Germinal center (tissue), 1 donor: ENCODE measurements around the gene WDPCP.
A peak's percentile ranks its signal among the peaks of the same experiment; 100 is the strongest.
"Not testable (repeated sequence)": the region's sequence is repeated elsewhere in the genome, so short reads cannot be mapped to it uniquely, and the experiment has no call there.

Source experiments
- DNase-seq: peaks from one replicate; pipeline ENCODE4 v3.0.0; 2012; ENCODE audit warnings: mixed read lengths, low spot score

WDPCP gene

GRCh38 chr2:63242747-63243146, 345.5 kb downstream of the WDPCP start:
- DNase-seq: no peak

- no peak for DNase-seq
Measured at GRCh38 chr2:63225964-63226686, 362.2 kb downstream of the WDPCP start.

GRCh38 chr2:63218800-63219526, 369.3 kb downstream of the WDPCP start:
- no peak for DNase-seq

GRCh38 chr2:63195310-63195709, 393.0 kb downstream of the WDPCP start:
- DNase-seq: no peak

- DNase-seq: no peak
Measured at GRCh38 chr2:63194175-63194574, 394.1 kb downstream of the WDPCP start.

GRCh38 chr2:63192889-63193774, 395.1 kb downstream of the WDPCP start:
- no peak for DNase-seq

GRCh38 chr2:63192169-63192888, 395.9 kb downstream of the WDPCP start:
- DNase-seq: no peak

- DNase-seq: peak; percentile 9
Measured at GRCh38 chr2:63189026-63189425, 399.3 kb downstream of the WDPCP start.

- DNase-seq: no peak
Measured at GRCh38 chr2:63186331-63186730, 401.9 kb downstream of the WDPCP start.

GRCh38 chr2:63163161-63163820, 425.0 kb downstream of the WDPCP start:
- DNase-seq: no peak

- DNase-seq: no peak
Measured at GRCh38 chr2:63159262-63159661, 429.0 kb downstream of the WDPCP start.

GRCh38 chr2:63136683-63137082, 451.6 kb downstream of the WDPCP start:
- DNase-seq: not testable (repeated sequence)

GRCh38 chr2:63132020-63132419, 456.3 kb downstream of the WDPCP start:
- no peak for DNase-seq

GRCh38 chr2:63131196-63131595, 457.1 kb downstream of the WDPCP start:
- DNase-seq: no peak

- no peak for DNase-seq
Measured at GRCh38 chr2:63127594-63127993, 460.7 kb downstream of the WDPCP start.

GRCh38 chr2:63124850-63125249, 463.4 kb downstream of the WDPCP start:
- DNase-seq: no peak

- DNase-seq: no peak
Measured at GRCh38 chr2:63124218-63124617, 464.1 kb downstream of the WDPCP start.

GRCh38 chr2:63122921-63123320, 465.4 kb downstream of the WDPCP start:
- no peak for DNase-seq

GRCh38 chr2:63121055-63121834, 467.0 kb downstream of the WDPCP start:
- DNase-seq: no peak

GRCh38 chr2:63118821-63119220, 469.5 kb downstream of the WDPCP start:
- DNase-seq: no peak

GRCh38 chr2:63104482-63104881, 483.8 kb downstream of the WDPCP start:
- no peak for DNase-seq
